GM10266 (cell line): ENCODE results near the gene TRMT6.

Experiments used
- DNase-seq: peaks from one replicate; pipeline ENCODE4 v3.0.0; 2012; ENCODE audit errors: extremely low spot score
- CTCF ChIP-seq: IDR thresholded peaks from 2 replicates; pipeline ENCODE4 v1.5.1; 2012; ENCODE audit warnings: mild to moderate bottlenecking, low read depth; ENCODE audit not compliant: control insufficient read depth, insufficient read depth; ENCODE audit errors: missing control alignments

Gene TRMT6

GRCh38 chr20:5987383-5987782 lies 37.0 kb upstream of the TRMT6 start:
- no peak for TF ChIP-seq CTCF
- no peak for DNase-seq

GRCh38 chr20:5980720-5981538 lies 30.6 kb upstream of the TRMT6 start:
- TF ChIP-seq CTCF = no peak

DNA sequence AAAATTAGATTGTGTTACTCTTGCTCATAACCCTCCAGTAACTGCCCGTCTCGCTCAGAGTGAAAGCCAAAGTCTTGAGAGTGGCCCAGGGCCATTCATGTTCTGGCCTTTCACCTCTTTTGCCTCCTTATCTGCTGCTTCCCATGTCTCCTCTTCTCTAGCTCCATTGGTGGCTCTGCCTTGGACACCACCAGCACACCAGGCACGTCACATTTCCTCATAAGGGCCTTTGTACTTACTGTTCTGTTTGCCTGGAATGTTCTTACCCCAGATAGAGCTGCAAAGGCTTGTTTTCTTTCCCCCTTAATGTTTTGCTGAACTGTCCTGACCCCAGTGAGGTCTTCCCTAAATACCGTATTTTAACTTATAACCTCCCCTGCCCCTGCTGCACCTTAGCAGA lies 29.5 kb upstream of the TRMT6 start:
- DNase-seq = no peak
- no peak for TF ChIP-seq CTCF

More at GRCh38 chr20:5980720-5981538, 30.6 kb upstream of the TRMT6 start:
- no peak for DNase-seq

- TF ChIP-seq CTCF = no peak
- no peak for DNase-seq
Observed at GRCh38 chr20:5977975-5978374, 27.6 kb upstream of the TRMT6 start.

- no peak for DNase-seq
Observed at GRCh38 chr20:5977223-5977622, 26.9 kb upstream of the TRMT6 start.

GRCh38 chr20:5975778-5976177 lies 25.4 kb upstream of the TRMT6 start:
- TF ChIP-seq CTCF = no peak
- no peak for DNase-seq

More at GRCh38 chr20:5977223-5977622, 26.9 kb upstream of the TRMT6 start:
- TF ChIP-seq CTCF = no peak

- DNase-seq = no peak
- TF ChIP-seq CTCF = no peak
Observed at GRCh38 chr20:5974531-5974930, 24.2 kb upstream of the TRMT6 start.
